Lower leg skin (tissue), 4 donors: Measurements from ENCODE around the gene CELA3A. TPM values are rescaled to one million over a fixed set of nuclear protein-coding genes. Genes with fewer than 3 reads are reported as not detected.
"Not testable (repeated sequence)": the region's sequence is repeated elsewhere in the genome, so short reads cannot be mapped to it uniquely, and the experiment has no call there.

ENCODE experiments used
- DNase-seq, 2 donors: peaks; one replicate each; pipeline ENCODE4 v3.0.0-alpha.2; 2019; ENCODE audit warnings: low spot score in 2 of 2
- H3K4me3 ChIP-seq: fragments of 200-600 bp; sonication (generic); 2 replicates; pipeline ENCODE4 v1.5.1; 2017; ENCODE audit warnings: mild to moderate bottlenecking, low read depth; ENCODE audit not compliant: poor library complexity, severe bottlenecking
- CTCF ChIP-seq, 3 donors: fragments of 450-650 bp; IDR thresholded peaks; one replicate each; pipeline ENCODE4 v1.5.1; 2016; ENCODE audit warnings: antibody characterized with exemption in 3 of 3, mild to moderate bottlenecking in 3 of 3, moderate library complexity in 2 of 3
- POLR2A ChIP-seq, 2 donors: fragments of 450-650 bp; IDR thresholded peaks; one replicate each; pipeline ENCODE4 v1.6.1; 2016 to 2017; ENCODE audit warnings: antibody characterized with exemption in 2 of 2, mild to moderate bottlenecking in 1 of 2, moderate library complexity in 1 of 2
- WGBS, 2 donors: methylation state at CpG; one replicate each; pipeline ENCODE4 v1.1.5; 2018; 5-methylcytosine and 5-hydroxymethylcytosine counted together
- intact Hi-C: fragments of 100-400 bp; cut with DNase I; formaldehyde crosslinking; loops from one replicate; pipeline ENCODE4 v1.15.0; 2023; ENCODE audit warnings: low total_unique reads
- total RNA-seq, 4 donors: library from RNA; depleted of rRNA; stranded (reverse); fragments of >200 nt; gene quantifications; one replicate each; pipeline ENCODE4 v1.1.0, GENCODE V29; 2016

Gene CELA3A
- total RNA-seq, 4 donors from 2014 or later = not detected

- intact Hi-C loops = no loop called here
- TF ChIP-seq CTCF (IDR thresholded peaks at IDR 0.05) (no peak), POLR2A (IDR thresholded peaks at IDR 0.05) (no peak)
- H3K4me3 ChIP-seq = no peak overlapping the region
- no peak for DNase-seq
- WGBS, 2 donors = 80 to 82% methylated on average over 2 of the region's 2 CpGs
These were observed 40.1 kb upstream of the CELA3A start for GRCh38 chr1:21961337-21961736.

- TF ChIP-seq CTCF (IDR thresholded peaks at IDR 0.05) (no peak), POLR2A (IDR thresholded peaks at IDR 0.05) (no peak)
- no peak overlapping the region for H3K4me3 ChIP-seq
- intact Hi-C loops = no loop called here
- 20% methylated on average over 1 of the region's 2 CpGs; no CpG with 5 or more reads in 1 of the 2 donors for WGBS, 2 donors
- DNase-seq = no peak
These were observed 39.7 kb upstream of the CELA3A start for GRCh38 chr1:21961799-21962198.

- intact Hi-C loops = no loop called here
- 46% methylated on average over 11 of the region's 11 CpGs for WGBS, 2 donors
- peak; percentile 75 to 96 for DNase-seq
- H3K4me3 ChIP-seq = no peak overlapping the region
- TF ChIP-seq POLR2A (IDR thresholded peaks at IDR 0.05) = no peak
- peak in 1 of 3 donors; percentile 82 for TF ChIP-seq CTCF (IDR thresholded peaks at IDR 0.05)
These were observed 37.8 kb upstream of the CELA3A start for GRCh38 chr1:21963477-21964217.

GRCh38 chr1:21966247-21967000 is 35.0 kb upstream of the CELA3A start:
- intact Hi-C loops = no loop called here
- H3K4me3 ChIP-seq = no peak overlapping the region
- WGBS, 2 donors = 83 to 88% methylated on average over 15 of the region's 15 CpGs
- no peak for DNase-seq
- no peak for TF ChIP-seq POLR2A (IDR thresholded peaks at IDR 0.05)
- TF ChIP-seq CTCF (IDR thresholded peaks at IDR 0.05) = no peak

DNA sequence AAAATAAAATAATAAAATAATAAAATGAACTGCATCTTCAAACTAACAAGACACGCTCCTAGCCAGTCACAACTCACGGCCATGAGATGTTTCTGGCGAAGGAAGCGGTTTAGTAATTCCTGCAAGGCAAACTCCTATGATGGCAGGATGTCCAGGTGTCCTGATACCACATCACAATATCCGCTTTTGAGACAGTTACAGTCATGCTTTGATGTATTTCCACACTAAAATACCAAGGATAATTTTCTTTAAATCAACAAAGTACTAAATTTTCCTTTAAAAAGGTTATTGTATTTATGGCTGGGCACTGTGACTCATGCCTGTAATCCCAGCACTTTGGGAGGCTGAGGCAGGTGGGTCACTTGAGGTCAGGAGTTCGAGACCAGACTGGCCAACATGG is 34.2 kb upstream of the CELA3A start:
- H3K4me3 ChIP-seq, intact Hi-C loops, DNase-seq: not testable (repeated sequence)
- WGBS, 2 donors = 92 to 95% methylated on average over 6 of the region's 6 CpGs

- H3K4me3 ChIP-seq, DNase-seq, intact Hi-C loops: not testable (repeated sequence)
- 32 to 60% methylated on average over 5 of the region's 5 CpGs for WGBS, 2 donors
These were observed 32.4 kb upstream of the CELA3A start for GRCh38 chr1:21969066-21969465.

- 66 to 68% methylated on average over 4 of the region's 4 CpGs for WGBS, 2 donors
- intact Hi-C loops, DNase-seq, H3K4me3 ChIP-seq: not testable (repeated sequence)
These were observed 30.9 kb upstream of the CELA3A start for GRCh38 chr1:21970523-21970922.

DNA sequence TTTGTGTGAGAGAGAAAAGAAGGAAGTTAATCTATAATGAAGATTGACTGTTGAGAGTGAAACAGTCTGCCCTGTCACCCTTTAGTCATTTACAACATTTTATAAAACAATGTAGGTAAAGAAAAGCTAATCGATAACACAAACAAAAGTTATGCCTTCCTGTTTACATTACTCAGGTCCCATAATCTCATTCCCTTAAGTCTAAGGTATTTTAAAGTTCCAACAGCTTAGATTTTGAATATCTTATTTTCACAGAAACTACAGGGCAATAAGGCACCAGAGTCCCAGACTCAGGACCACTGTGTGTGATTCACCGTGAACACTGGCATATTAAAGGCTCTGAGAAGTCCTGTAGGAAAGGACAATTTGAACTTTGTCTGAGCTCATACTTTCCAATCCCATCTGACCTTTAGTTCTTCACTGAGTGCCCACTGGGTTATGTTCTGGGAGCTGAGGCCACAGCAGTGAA is 28.4 kb upstream of the CELA3A start:
- intact Hi-C loops, H3K4me3 ChIP-seq, DNase-seq: not testable (repeated sequence)
- 55 to 83% methylated on average over 2 of the region's 2 CpGs for WGBS, 2 donors

DNA sequence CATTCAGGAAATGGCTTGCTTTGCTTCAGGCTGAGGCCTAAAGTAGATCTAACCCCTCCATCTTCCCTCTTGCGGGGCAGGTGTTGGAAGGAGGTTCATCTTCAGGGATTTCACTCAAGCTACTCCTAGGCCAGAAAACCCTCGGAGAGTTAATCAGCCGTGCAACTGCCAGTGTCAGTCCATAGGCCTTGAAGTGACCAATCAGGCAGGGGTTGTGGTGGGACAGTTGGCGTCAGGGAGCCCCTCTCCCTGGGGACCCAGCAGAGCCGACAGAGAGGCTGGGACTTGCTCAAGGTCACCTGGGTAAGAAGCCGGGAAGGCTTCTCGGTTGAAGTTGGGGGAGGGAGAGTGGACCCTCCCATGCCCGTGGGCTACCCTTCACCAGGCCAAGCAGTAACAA is 27.5 kb upstream of the CELA3A start:
- DNase-seq, H3K4me3 ChIP-seq, intact Hi-C loops: not testable (repeated sequence)
- WGBS, 2 donors = 89 to 91% methylated on average over 8 of the region's 8 CpGs

DNA sequence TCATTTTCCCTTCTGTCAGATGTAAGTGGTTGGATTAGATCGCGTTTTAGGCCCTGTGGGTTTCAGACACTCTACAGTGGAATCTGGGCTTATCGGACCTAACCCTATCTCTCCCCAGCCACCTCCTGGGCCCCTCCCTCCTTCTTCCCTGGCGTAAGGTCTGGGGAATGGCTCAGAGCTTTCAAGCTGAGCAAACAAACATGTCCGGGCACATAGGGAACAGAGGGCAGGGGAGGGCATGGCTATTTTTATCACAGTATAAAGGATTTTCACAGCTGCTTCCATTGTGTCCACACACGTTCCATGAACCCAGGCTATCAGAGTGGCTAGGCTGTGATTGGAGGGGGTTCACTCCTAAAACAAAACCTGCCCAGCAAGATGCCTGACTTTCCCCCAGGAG is 26.8 kb upstream of the CELA3A start:
- intact Hi-C loops, H3K4me3 ChIP-seq, DNase-seq: not testable (repeated sequence)
- WGBS, 2 donors = 44 to 46% methylated on average over 6 of the region's 6 CpGs
